Mesendoderm (in vitro differentiated cells): Measurements from ENCODE around the gene BAIAP2.
A peak's percentile ranks its signal among the peaks of the same experiment; 100 is the strongest.

Experiments used
- DNase-seq: peaks from one replicate; pipeline ENCODE4 v3.0.0; 2013
- H2AK5ac ChIP-seq: 2 replicates; pipeline ENCODE4 v1.6.1; 2013; ENCODE audit warnings: low read length, inconsistent platforms
- H2BK120ac ChIP-seq: 2 replicates; pipeline ENCODE4 v1.6.1; 2013; ENCODE audit warnings: low read depth, mild to moderate bottlenecking, low read length, moderate library complexity, mixed read lengths
- H2BK15ac ChIP-seq: replicated peaks from 2 replicates; pipeline ENCODE4 v1.6.1; 2013; ENCODE audit warnings: low read depth, mild to moderate bottlenecking, moderate library complexity
- H2BK5ac ChIP-seq: 2 replicates; pipeline ENCODE4 v1.6.1; 2013; ENCODE audit warnings: low read length, inconsistent platforms
- H3K18ac ChIP-seq: 2 replicates; pipeline ENCODE4 v1.6.1; 2013; ENCODE audit warnings: mild to moderate bottlenecking, low read length, mixed read lengths
- H3K23ac ChIP-seq: one replicate; pipeline ENCODE4 v1.6.1; 2013; ENCODE audit warnings: low read length
- H3K27ac ChIP-seq: 2 replicates; pipeline ENCODE4 v1.5.1; 2013; ENCODE audit warnings: low read depth, mild to moderate bottlenecking, inconsistent platforms, low read length, moderate library complexity
- H3K27me3 ChIP-seq: 2 replicates; pipeline ENCODE4 v1.6.1; 2013; ENCODE audit warnings: low read length, control low read depth, mild to moderate bottlenecking, inconsistent platforms; ENCODE audit not compliant: insufficient read depth, poor library complexity
- H3K36me3 ChIP-seq: 2 replicates; pipeline ENCODE4 v1.6.1; 2013; ENCODE audit warnings: low read length, inconsistent platforms; ENCODE audit not compliant: control insufficient read depth, insufficient read depth
- H3K4ac ChIP-seq: one replicate; pipeline ENCODE4 v1.6.1; 2013; ENCODE audit warnings: low read depth, mild to moderate bottlenecking, low read length, moderate library complexity
- H3K4me1 ChIP-seq: 2 replicates; pipeline ENCODE4 v1.6.1; 2013; ENCODE audit warnings: low read depth, low read length, inconsistent platforms; ENCODE audit not compliant: control insufficient read depth
- H3K4me2 ChIP-seq: 2 replicates; pipeline ENCODE4 v1.6.1; 2013; ENCODE audit warnings: low read length
- H3K4me3 ChIP-seq: 2 replicates; pipeline ENCODE4 v1.5.1; 2013; ENCODE audit warnings: mild to moderate bottlenecking, low read length
- H3K56ac ChIP-seq: one replicate; pipeline ENCODE4 v1.6.1; 2013; ENCODE audit warnings: low read length
- H3K79me1 ChIP-seq: 2 replicates; pipeline ENCODE4 v1.6.1; 2013; ENCODE audit warnings: low read length, inconsistent platforms
- H3K79me2 ChIP-seq: 2 replicates; pipeline ENCODE4 v1.6.1; 2013; ENCODE audit warnings: mild to moderate bottlenecking, low read length; ENCODE audit not compliant: control insufficient read depth, insufficient read depth
- H3K9ac ChIP-seq: 2 replicates; pipeline ENCODE4 v1.6.1; 2013; ENCODE audit warnings: low read length, inconsistent platforms
- H4K5ac ChIP-seq: one replicate; pipeline ENCODE4 v1.6.1; 2013; ENCODE audit warnings: low read length
- H4K8ac ChIP-seq: one replicate; pipeline ENCODE4 v1.6.1; 2013; ENCODE audit warnings: low read depth, mild to moderate bottlenecking, control low read depth, low read length, moderate library complexity
- WGBS: extraction: QIAGEN DNeasy Blood & Tissue Kit; methylation state at CpG from one replicate; pipeline ENCODE4 v1.1.7; 2013; ENCODE audit warnings: low lambda C conversion rate, missing lambda C conversion rate; ENCODE audit not compliant: insufficient coverage; ENCODE audit errors: extremely low coverage; 5-methylcytosine and 5-hydroxymethylcytosine counted together

Gene BAIAP2

DNA sequence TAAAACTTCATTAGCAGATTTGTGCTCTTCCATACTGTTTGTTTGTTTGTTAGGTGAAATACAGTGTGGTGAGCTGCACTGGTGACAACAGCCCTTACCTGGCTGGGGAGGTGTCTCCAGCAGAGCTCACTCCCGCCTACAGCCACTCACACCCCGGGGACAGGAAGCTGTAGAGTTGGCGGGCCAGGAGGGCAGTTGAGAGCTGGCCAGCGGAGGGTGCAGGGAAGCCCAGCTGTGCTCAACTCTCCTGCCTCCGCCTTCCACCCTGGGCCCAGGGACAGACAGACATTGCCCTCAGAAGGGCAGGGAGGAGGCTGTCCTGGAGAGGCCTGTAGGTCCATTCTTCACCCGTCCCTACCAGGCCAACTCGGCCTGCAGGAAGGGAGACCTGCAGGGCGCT lies 81.8 kb downstream of the BAIAP2 start:
- no peaks in the 10 kb centered on the region for H3K27me3 ChIP-seq
- no peak overlapping the region for H2BK15ac ChIP-seq
- H2BK5ac ChIP-seq = no peak overlapping the region
- H3K23ac ChIP-seq = no peak overlapping the region
- H3K36me3 ChIP-seq = no peaks in the 10 kb centered on the region
- H3K79me1 ChIP-seq = no peaks in the 10 kb centered on the region
- WGBS = no CpG with 5 or more reads among the region's 8 CpGs
- no peak overlapping the region for H3K27ac ChIP-seq
- no peak overlapping the region for H2BK120ac ChIP-seq
- H3K9ac ChIP-seq = no peak overlapping the region
- H3K4me3 ChIP-seq = no peak overlapping the region
- H2AK5ac ChIP-seq = no peak overlapping the region
- no peak overlapping the region for H4K5ac ChIP-seq
- no peak overlapping the region for H3K4me2 ChIP-seq
- H3K79me2 ChIP-seq = no peaks in the 10 kb centered on the region
- DNase-seq = no peak
- H4K8ac ChIP-seq = no peak overlapping the region
- H3K18ac ChIP-seq = no peak overlapping the region
- no peak overlapping the region for H3K4ac ChIP-seq
- H3K4me1 ChIP-seq = no peaks in the 10 kb centered on the region
- peak overlapping the region; percentile 34 for H3K56ac ChIP-seq

DNA sequence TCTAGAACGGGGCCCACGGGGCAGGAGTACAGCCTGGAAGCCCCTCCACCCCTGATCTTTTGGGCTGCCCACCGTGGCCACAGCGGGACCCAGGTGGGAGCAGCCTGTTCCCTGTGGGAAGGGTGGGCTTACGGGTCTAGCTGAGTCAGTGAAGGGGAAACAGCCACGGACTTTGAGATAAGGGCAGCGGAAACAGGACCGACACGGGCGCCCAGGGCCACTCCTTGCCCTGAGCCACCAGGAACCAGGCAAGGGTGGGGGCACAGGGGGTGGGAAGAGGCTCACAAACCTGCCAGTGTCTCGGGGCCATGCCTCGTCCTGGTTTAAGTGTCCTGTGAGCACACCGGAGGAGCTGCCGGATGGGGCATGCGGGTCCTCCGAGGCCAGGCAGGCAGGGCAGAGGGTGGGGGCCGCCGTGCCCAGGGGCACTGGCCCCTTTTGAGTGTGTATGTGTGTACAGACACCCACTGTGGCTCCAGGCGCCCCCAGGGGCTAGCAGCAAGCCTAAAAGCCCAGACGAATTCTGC lies 82.8 kb downstream of the BAIAP2 start:
- H3K27ac ChIP-seq = no peak overlapping the region
- H3K9ac ChIP-seq = no peak overlapping the region
- no peak overlapping the region for H3K4ac ChIP-seq
- H3K18ac ChIP-seq = no peak overlapping the region
- no peak overlapping the region for H3K4me2 ChIP-seq
- no peak overlapping the region for H3K4me3 ChIP-seq
- H3K27me3 ChIP-seq = no peaks in the 10 kb centered on the region
- no peak overlapping the region for H2BK15ac ChIP-seq
- no peaks in the 10 kb centered on the region for H3K36me3 ChIP-seq
- no peak overlapping the region for H3K56ac ChIP-seq
- H4K5ac ChIP-seq = no peak overlapping the region
- no peak for DNase-seq
- no CpG with 5 or more reads among the region's 20 CpGs for WGBS
- no peak overlapping the region for H3K23ac ChIP-seq
- no peaks in the 10 kb centered on the region for H3K79me2 ChIP-seq
- H3K79me1 ChIP-seq = no peaks in the 10 kb centered on the region
- no peak overlapping the region for H2BK5ac ChIP-seq
- H2BK120ac ChIP-seq = no peak overlapping the region
- H2AK5ac ChIP-seq = no peak overlapping the region
- H4K8ac ChIP-seq = no peak overlapping the region
- H3K4me1 ChIP-seq = no peaks in the 10 kb centered on the region

DNA sequence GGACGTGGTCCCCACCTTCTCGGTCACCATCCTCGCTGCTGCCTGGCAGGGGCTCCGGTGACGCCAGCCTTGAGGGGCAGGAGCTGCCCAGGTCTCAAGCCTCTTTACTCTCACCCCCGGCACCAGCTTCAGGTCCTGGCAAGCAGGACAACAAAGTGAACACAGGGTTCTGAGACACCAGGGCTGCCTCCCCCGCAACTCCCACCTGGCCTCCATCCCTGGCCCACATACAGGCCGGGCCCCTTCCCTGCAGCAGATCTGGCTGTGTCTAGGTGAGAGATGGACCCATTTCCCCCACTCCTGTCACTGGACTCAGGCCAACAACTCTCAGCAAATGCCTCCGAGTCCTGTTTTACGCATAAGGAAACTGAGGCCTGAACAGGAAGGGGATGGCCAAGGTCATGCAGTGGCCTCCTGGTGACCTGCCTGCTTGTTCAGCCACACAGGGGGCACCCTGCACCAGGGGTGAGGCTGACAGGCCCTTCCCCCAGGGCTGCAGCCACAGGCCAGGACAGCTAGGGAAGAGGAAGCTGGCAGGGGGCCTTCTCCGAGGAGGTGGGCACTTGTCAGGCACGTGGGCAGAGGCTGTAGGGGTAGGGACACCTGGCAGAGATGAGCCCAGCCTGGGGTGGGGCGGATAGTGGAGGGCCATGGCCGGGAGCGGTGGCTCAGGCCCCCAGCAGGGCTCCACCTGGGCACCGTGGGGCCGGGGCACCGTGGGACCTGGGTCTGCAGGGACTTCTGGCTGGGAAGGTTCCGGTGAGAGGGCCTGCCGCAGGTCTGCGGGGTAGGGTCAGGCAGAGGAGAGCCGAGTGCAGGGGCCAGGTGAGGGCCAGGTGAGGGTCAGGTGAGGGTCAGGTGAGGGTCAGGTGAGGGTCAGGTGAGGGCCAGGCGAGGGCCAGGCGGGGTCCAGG lies 83.6 kb downstream of the BAIAP2 start:
- no peak overlapping the region for H2BK120ac ChIP-seq
- peak overlapping the region; percentile 46 for H3K56ac ChIP-seq
- H2AK5ac ChIP-seq = no peak overlapping the region
- H3K4ac ChIP-seq = no peak overlapping the region
- H2BK15ac ChIP-seq = no peak overlapping the region
- no peak overlapping the region for H3K4me3 ChIP-seq
- H3K4me1 ChIP-seq = no peaks in the 10 kb centered on the region
- no peak overlapping the region for H4K5ac ChIP-seq
- H2BK5ac ChIP-seq = no peak overlapping the region
- no peaks in the 10 kb centered on the region for H3K79me1 ChIP-seq
- peak overlapping the region; percentile 65 for H3K9ac ChIP-seq
- DNase-seq = no peak
- H3K79me2 ChIP-seq = no peaks in the 10 kb centered on the region
- no peaks in the 10 kb centered on the region for H3K27me3 ChIP-seq
- H3K36me3 ChIP-seq = no peaks in the 10 kb centered on the region
- H3K27ac ChIP-seq = no peak overlapping the region
- H3K23ac ChIP-seq = peak overlapping the region; percentile 68
- H3K4me2 ChIP-seq = peak overlapping the region; percentile 88
- whole genome bisulfite sequencing = no CpG with 5 or more reads among the region's 24 CpGs
- no peak overlapping the region for H4K8ac ChIP-seq
- H3K18ac ChIP-seq = no peak overlapping the region

- no peak overlapping the region for H4K5ac ChIP-seq
- peak overlapping the region; percentile 82 for H3K56ac ChIP-seq
- DNase-seq = peak; percentile 98
- H3K27me3 ChIP-seq = no peaks in the 10 kb centered on the region
- peak overlapping the region; percentile 88 for H3K4me2 ChIP-seq
- no peaks in the 10 kb centered on the region for H3K79me2 ChIP-seq
- no peaks in the 10 kb centered on the region for H3K4me1 ChIP-seq
- no peak overlapping the region for H3K27ac ChIP-seq
- H4K8ac ChIP-seq = no peak overlapping the region
- H2AK5ac ChIP-seq = no peak overlapping the region
- H3K9ac ChIP-seq = peak overlapping the region; percentile 65
- no peak overlapping the region for H3K18ac ChIP-seq
- no peak overlapping the region for H2BK5ac ChIP-seq
- H3K23ac ChIP-seq = no peak overlapping the region
- no peak overlapping the region for H2BK15ac ChIP-seq
- no CpG with 5 or more reads among the region's 89 CpGs for WGBS
- no peaks in the 10 kb centered on the region for H3K36me3 ChIP-seq
- no peak overlapping the region for H3K4ac ChIP-seq
- H2BK120ac ChIP-seq = no peak overlapping the region
- H3K79me1 ChIP-seq = no peaks in the 10 kb centered on the region
- H3K4me3 ChIP-seq = peak overlapping the region; percentile 56
Measured at GRCh38 chr17:81119223-81120148, 84.5 kb downstream of the BAIAP2 start.

GRCh38 chr17:81120149-81120484 lies 85.2 kb downstream of the BAIAP2 start:
- no peaks in the 10 kb centered on the region for H3K36me3 ChIP-seq
- no CpG with 5 or more reads among the region's 33 CpGs for WGBS
- no peak overlapping the region for H2BK120ac ChIP-seq
- H3K23ac ChIP-seq = no peak overlapping the region
- H3K4ac ChIP-seq = no peak overlapping the region
- DNase-seq = no peak
- H3K9ac ChIP-seq = no peak overlapping the region
- H3K56ac ChIP-seq = peak overlapping the region; percentile 42
- H3K27me3 ChIP-seq = no peaks in the 10 kb centered on the region
- H3K4me2 ChIP-seq = no peak overlapping the region
- H3K79me1 ChIP-seq = no peaks in the 10 kb centered on the region
- H3K27ac ChIP-seq = no peak overlapping the region
- no peaks in the 10 kb centered on the region for H3K79me2 ChIP-seq
- H2BK15ac ChIP-seq = no peak overlapping the region
- no peak overlapping the region for H2AK5ac ChIP-seq
- no peak overlapping the region for H2BK5ac ChIP-seq
- H3K4me1 ChIP-seq = no peaks in the 10 kb centered on the region
- H4K5ac ChIP-seq = no peak overlapping the region
- H4K8ac ChIP-seq = no peak overlapping the region
- no peak overlapping the region for H3K18ac ChIP-seq
- no peak overlapping the region for H3K4me3 ChIP-seq
